NB4 (cell line): ENCODE data around the gene TMEM45A.
"Not testable (repeated sequence)": the region's sequence is repeated elsewhere in the genome, so short reads cannot be mapped to it uniquely, and the experiment has no call there.

Source experiments
- DNase-seq: peaks from one replicate; pipeline ENCODE4 v3.0.0; 2010; ENCODE audit warnings: low read depth
- H3K4me3 ChIP-seq: one replicate; pipeline ENCODE4 v1.5.1; 2011; ENCODE audit warnings: mild to moderate bottlenecking, low read depth, low read length, moderate library complexity
- CTCF ChIP-seq: IDR thresholded peaks from one replicate; pipeline ENCODE4 v1.5.1; 2012; ENCODE audit warnings: low read depth, low read length
- MAX ChIP-seq: IDR thresholded peaks from 2 replicates; pipeline ENCODE4 v1.6.1; 2011; ENCODE audit warnings: low read depth, low read length
- MYC ChIP-seq: IDR thresholded peaks from 2 replicates; pipeline ENCODE4 v1.6.1; 2011; ENCODE audit warnings: low read depth, low read length
- POLR2A ChIP-seq: IDR thresholded peaks from 2 replicates; pipeline ENCODE4 v1.6.1; 2011; ENCODE audit warnings: mild to moderate bottlenecking; ENCODE audit not compliant: insufficient read length; ENCODE audit errors: extremely low read depth

TMEM45A gene

GRCh38 chr3:100499651-100500050, 7.2 kb downstream of the TMEM45A start:
- DNase-seq, result no peak
- H3K4me3 ChIP-seq, result no peak overlapping the region
- TF ChIP-seq CTCF, result no peak
- no peak for TF ChIP-seq MYC
- TF ChIP-seq MAX, result no peak

- no peak for TF ChIP-seq MYC
- TF ChIP-seq POLR2A, result no peak
- TF ChIP-seq CTCF, result no peak
- no peak for TF ChIP-seq MAX
- no peak for DNase-seq
- H3K4me3 ChIP-seq, result no peak overlapping the region
These were observed 8.0 kb downstream of the TMEM45A start for GRCh38 chr3:100500320-100500880.

GRCh38 chr3:100503448-100503847, 11.0 kb downstream of the TMEM45A start:
- H3K4me3 ChIP-seq, result no peak overlapping the region
- TF ChIP-seq MAX (no peak), CTCF (no peak), MYC (no peak), POLR2A (no peak)
- DNase-seq, result no peak

- DNase-seq, result no peak
- no peak overlapping the region for H3K4me3 ChIP-seq
- no peak for TF ChIP-seq MAX
- no peak for TF ChIP-seq POLR2A
- TF ChIP-seq CTCF, result no peak
- TF ChIP-seq MYC, result no peak
These were observed 13.9 kb downstream of the TMEM45A start for GRCh38 chr3:100506355-100506754.

- not testable (repeated sequence) for H3K4me3 ChIP-seq, DNase-seq
These were observed 17.4 kb downstream of the TMEM45A start for GRCh38 chr3:100509818-100510217.

- no peak overlapping the region for H3K4me3 ChIP-seq
- TF ChIP-seq CTCF (no peak), MYC (no peak), POLR2A (no peak), MAX (no peak)
- DNase-seq, result no peak
These were observed 23.8 kb downstream of the TMEM45A start for GRCh38 chr3:100516232-100516631.
